GM19043 (cell line): ENCODE data around the gene ALG6.

Experiments used
- ATAC-seq: cut with Tn5 transposase; IDR thresholded peaks from one replicate; pipeline ENCODE4 v1.9.1; 2021; ENCODE audit warnings: low read depth; ENCODE audit not compliant: unreplicated experiment

ALG6 gene

DNA sequence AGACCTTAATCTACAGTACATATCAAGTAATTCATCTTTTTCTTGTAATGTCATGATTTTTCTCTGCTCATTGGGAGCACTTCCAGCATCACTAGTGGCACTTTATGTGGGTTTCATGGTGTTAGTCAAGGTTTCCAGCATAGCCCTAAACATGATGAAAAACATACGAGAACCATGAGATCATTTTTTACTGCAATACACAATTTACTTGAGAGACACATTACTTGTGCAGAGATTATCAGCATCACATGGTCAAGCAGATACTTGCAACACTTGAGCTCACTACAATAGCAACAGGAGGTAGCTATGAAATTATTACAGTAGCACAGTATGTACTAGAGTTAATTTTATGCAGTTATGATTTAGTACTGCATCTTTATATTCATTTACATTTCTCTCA lies 119.2 kb downstream of the ALG6 start:
- ATAC-seq, result no peak

DNA sequence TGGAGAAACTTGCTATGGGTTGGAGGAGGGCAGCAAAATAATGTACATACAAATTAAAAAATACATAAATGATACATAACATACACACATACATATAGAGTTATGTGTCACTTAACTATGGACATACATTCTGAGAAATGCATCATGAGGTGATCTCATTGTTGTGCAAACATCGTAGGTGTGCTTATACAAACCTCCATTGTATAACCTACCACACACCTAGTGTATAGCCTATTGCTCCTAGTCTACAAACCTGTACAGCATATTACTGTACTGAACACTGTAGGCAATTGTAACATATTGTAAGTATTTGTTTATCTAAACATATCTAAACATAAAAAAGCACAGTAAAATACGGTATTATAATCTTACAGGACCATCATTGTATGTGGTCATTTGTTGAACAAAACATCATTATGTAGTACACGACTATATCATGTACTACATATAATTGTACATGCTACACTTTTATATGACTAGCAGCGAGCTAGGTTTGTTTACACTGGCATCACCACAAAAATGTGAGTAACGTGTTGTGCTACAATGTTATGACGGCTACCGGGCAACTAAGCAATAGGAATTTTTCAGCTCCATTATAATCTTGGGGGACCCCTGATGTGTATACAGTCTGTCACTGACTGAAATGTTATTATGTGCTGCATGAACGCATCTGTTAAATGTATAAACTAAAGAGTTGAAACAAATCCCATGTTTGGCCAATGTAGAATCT lies 120.1 kb downstream of the ALG6 start:
- no peak for ATAC-seq
